Coronary artery (tissue), 2 donors: Measurements from ENCODE around the gene PSMG4.

Experiments used
- DNase-seq: peaks from one replicate; pipeline ENCODE4 v3.0.0-alpha.2; 2017; ENCODE audit warnings: low spot score
- H3K27ac ChIP-seq, 2 donors: fragments of 200-600 bp; sonication (generic); one replicate each; pipeline ENCODE4 v1.5.1; 2016 to 2019
- H3K4me3 ChIP-seq: fragments of 200-600 bp; sonication (generic); 2 replicates; pipeline ENCODE4 v1.5.1; 2016; ENCODE audit warnings: mild to moderate bottlenecking, moderate library complexity
- CTCF ChIP-seq: fragments of 200-600 bp; sonication (generic); IDR thresholded peaks from one replicate; pipeline ENCODE4 v1.5.1; 2019; ENCODE audit warnings: antibody characterized with exemption

Gene PSMG4

GRCh38 chr6:3294921-3295871 lies 36.4 kb downstream of the PSMG4 start:
- TF ChIP-seq CTCF, result no peak
- no peak for DNase-seq
- Histone ChIP-seq H3K4me3 (no peak overlapping the region), H3K27ac (no peak overlapping the region)

GRCh38 chr6:3296078-3296477 lies 37.3 kb downstream of the PSMG4 start:
- no peak for DNase-seq
- no peak for TF ChIP-seq CTCF
- H3K4me3 ChIP-seq, result no peak overlapping the region
- no peak overlapping the region for H3K27ac ChIP-seq

GRCh38 chr6:3296537-3296936 lies 37.8 kb downstream of the PSMG4 start:
- no peak overlapping the region for H3K4me3 ChIP-seq
- DNase-seq, result no peak
- TF ChIP-seq CTCF, result no peak
- no peak overlapping the region for H3K27ac ChIP-seq

GRCh38 chr6:3297006-3297405 lies 38.3 kb downstream of the PSMG4 start:
- Histone ChIP-seq H3K4me3 (no peak overlapping the region), H3K27ac (no peak overlapping the region)
- no peak for DNase-seq
- no peak for TF ChIP-seq CTCF

- TF ChIP-seq CTCF, result no peak
- DNase-seq, result no peak
These were observed 39.2 kb downstream of the PSMG4 start for GRCh38 chr6:3297909-3298308.

GRCh38 chr6:3299221-3299620 lies 40.5 kb downstream of the PSMG4 start:
- no peak overlapping the region for H3K4me3 ChIP-seq
- TF ChIP-seq CTCF, result no peak
- no peak for DNase-seq
- no peak overlapping the region for H3K27ac ChIP-seq

More at GRCh38 chr6:3297909-3298308, 39.2 kb downstream of the PSMG4 start:
- Histone ChIP-seq H3K4me3 (no peak overlapping the region), H3K27ac (no peak overlapping the region)

GRCh38 chr6:3301506-3301905 lies 42.8 kb downstream of the PSMG4 start:
- TF ChIP-seq CTCF, result no peak
- Histone ChIP-seq H3K27ac (no peak overlapping the region), H3K4me3 (no peak overlapping the region)
- no peak for DNase-seq
